Activated CD4-positive, alpha-beta T cell treated with anti-CD3 and anti-CD28 coated beads for 48 hours (primary cell): ENCODE measurements around the gene KCNMA1.

Source experiments
- DNase-seq: peaks from one replicate; pipeline ENCODE4 v3.0.0-alpha.2; 2020

The KCNMA1 gene

DNA sequence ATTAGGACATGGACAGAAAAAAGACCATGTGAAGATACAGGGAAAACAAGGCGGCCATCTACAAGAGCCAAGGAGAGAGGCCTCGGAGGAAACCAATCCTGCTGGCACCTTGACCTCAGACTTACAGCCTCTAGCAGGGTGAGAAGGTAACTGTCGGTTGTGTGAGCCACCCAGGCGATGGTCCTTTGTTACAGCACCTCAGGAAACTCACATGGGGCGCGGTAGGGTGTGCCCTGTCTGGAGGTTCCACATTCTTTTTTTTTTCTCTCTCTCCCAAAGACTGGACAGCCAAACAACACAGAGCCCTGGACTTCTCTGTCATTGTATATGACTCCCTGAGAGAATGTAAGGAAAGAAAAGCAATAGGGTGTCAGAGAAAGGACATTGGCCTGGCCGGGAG lies 163.2 kb downstream of the KCNMA1 start:
- no peak for DNase-seq

DNA sequence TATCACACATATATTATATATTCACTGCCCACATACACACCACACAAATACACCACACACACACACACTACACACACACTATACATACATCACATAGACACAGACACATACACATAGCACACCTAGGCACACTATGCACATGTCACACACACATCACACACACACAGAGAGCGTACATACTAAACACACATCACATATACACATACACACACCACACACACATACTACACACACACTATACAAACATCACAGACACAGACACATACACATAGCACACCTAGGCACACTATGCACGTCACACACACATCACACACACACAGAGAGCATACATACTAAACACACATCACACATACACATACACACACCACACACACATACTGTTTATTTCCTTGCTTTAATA lies 165.5 kb downstream of the KCNMA1 start:
- no peak for DNase-seq

DNA sequence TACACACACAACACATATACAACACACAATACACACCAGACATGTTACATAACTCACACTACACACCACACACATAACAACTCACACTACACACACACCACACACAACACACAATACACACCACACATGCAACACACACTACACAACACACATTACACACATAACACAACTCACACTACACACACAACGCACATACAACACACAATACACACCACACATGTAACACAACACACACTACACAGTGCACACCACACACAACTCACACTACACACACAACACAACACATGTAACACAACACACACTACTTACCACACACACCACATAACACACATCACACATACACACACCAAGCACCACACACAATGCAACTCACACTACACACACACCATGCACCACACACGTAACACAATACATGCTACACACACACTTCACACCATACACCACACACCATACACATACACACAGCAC lies 166.5 kb downstream of the KCNMA1 start:
- DNase-seq, result no peak

DNA sequence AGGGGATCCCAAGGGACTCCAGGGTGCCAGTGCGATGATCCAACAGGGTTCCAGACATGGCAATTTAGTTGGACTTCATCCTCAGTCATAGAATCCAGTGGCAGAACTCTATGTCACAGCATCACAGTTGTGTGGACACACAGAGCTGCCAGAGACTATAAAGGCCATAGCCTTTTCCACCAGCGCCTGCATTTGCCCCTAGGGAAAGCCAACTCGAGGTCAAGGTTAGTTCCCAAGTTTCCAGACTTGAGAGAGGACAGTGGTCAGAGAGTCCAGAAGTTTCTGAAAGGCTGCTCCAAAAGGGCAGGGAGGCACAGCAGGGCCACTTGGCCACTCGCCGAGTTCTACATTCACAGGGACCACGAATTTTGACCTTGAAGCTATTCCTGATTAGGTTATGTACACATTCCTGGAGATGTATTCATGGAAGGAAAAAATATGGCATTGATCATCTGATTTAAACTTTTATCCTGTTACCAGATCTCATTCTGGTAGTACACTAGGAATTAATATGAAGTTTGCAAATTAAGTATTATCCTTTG lies 170.1 kb downstream of the KCNMA1 start:
- no peak for DNase-seq

DNA sequence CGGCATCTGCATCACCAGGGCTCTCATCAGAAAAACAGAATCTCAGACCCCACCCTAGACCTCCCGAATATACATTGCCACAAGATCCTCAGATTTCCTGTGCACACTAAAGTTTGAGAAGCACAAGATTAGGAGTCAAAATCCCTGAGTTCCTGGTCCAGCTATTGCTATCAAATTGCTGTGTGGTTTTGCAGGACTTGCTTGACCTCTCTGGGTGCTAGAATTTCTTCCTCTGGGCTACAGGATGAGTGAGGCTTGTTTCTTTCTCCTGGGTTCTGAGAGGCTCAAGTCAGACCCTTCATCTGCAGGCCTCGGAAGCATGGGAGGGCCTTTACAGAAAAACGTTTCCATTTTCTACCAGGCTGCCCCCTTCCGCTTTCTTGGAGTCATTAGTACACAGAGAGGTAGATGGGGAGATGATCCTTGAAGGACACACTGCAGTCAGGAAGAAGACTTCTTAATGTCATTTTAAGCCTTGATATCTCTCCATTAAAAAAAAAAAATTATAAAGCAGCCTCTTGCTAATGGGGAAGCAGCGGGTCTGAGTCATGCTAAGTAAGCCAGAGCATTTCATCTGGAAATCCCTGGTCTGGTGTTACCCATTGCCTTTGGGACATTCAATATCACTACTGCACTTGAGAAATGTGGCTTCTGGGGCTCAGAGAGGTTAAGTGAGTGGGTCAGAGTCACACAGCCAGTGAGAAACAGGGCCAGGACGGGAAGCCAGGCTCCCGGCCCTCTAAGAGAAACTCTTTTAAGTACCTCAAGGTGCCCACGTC lies 173.5 kb downstream of the KCNMA1 start:
- no peak for DNase-seq

DNA sequence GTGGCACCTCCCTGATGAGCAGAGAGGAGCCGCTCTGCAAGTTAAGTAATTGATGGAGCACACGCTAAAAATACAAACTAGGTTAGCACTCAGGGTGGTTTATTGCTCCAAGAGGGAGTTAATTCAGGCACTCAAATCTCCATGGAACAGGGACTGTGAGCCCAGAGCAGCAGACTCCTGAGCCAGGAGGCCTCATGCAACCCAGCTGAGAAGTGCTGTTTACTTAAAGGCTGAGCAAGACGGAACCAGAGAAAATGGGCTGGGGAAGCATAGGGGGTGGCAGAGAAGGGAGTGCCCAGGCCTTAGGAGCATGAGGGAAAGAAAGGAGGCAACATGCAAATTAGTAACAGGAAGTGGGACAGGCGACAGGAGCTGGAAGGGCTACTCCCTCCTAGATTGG lies 174.1 kb downstream of the KCNMA1 start:
- DNase-seq, result no peak

DNA sequence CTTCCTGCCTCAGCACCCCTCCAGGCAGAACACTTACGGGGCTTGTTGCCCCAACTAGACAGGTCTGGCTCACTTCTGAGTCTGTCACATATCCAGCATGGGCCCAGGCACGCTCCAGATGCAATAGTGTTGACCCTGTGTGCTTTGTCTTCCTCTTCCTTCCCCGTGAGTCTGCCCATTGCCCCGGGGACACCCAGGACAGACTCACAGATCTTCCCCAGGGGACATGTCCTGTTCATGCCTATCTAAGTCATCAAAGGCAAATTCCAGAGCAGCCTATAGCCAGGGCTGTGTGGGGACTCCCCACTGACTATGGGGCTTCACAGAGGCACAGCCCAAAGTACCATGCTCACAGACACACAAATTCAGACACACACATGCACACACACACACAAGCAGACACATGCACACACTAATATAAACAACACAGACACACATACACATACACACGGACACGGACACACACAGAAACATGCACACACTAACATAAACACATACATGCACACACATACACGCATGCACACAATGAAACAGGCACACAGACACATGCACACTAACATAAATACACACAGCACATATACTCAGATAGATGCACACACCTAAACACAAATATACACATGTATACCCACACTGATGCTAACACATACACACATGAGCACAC lies 175.8 kb downstream of the KCNMA1 start:
- DNase-seq, result no peak

DNA sequence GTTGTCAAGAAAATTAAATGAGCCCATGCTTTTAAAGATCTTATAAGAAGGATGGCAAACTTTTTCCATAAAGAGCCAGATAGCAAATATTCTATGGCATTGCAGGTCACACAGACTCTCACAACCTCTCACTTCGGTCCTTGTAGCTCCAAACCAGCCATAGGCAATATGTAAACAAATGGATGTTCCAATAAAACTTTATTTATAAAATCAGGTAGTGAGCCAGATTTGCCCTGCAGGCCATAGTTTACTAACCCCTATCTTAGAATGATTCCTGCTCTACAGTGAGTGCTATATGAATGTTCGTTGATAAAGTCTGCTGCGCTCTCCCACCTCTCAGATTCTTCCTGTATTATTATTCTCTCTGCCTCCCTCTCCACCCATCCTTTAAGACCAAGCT lies 177.7 kb downstream of the KCNMA1 start:
- DNase-seq, result no peak

DNA sequence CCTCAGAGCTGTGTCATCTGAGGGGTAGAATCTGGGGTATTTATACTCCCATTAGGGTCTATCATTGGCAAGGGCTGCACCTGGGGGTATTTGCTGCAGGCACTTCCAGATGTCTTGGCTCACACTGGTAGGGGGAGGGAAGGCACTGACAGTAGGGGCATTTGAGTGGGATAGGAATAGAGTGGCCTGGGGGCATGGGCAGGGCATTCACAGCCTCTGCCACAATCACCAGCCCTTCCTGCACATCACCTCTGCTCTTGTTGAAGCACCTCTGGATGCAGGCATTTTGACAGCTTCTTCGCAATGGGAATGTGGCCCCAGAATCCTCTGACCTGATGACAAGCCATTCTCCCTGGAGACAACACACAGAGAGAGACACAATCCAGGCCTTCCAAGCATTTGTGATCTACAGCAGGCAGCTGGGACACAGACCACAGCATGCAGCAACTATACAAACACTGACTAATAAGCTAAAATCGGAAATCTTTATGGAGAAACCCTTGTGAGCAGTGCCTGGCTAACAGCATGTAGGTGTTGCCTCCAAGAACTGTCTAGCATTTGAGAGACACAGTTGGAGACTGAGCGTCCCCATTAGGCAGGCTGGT lies 178.5 kb downstream of the KCNMA1 start:
- no peak for DNase-seq

DNA sequence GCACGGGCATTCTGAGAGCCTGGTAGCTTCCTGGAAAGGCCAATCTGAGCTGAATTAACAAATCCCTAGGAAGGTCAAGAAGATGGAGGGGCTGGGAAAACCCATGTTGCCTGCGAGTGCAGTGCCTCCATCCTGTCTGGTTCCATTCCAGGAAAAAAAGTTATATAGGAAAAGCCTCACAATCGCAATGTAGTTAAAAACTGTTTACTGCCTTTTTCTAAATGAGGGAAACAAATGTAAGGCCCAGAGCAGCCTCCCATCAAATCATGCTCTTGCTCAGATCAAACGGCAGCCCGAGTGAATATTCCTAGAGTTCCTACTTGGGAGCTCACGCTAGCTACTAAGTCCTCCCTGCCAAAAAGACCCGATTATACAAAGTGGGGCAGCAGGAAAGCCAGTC lies 179.9 kb downstream of the KCNMA1 start:
- no peak for DNase-seq

DNA sequence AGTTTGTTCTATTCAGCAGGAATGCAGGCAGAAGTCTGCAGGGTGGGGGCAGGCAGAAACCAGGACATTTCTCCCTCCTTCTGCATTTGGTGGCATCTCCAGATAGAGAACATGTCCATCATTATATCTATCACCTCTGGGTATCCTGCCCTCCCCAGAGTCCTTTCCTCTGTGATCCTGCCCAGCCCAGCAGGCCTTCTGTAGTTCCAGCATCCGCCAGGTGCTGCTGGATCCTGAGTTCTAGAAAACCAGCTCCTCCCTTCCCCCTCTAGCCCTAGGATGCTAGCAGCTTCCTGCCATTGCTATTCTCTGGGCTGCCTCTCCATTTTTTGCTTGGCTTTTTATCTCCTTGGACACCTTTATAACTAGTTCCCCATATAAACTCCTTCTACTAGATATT lies 180.3 kb downstream of the KCNMA1 start:
- DNase-seq, result no peak

DNA sequence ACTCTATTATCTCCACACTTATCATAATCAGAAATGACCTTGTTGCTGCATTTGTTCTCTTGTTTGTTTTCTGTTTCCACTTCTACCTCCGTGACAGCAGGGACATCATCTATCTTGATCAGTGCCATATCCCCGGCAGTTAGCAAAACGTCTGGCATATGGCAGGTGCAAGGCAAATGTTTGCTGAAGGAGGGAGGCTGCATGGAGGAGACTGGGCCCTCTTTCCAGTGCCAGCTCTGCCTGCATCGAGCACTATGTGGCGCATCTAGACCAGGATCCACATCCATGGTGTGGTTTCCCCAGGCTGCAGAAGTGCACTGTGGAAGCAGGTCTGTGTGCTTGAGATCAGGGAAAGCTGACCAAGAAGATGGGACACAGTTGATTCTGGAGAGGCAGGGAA lies 181.2 kb downstream of the KCNMA1 start:
- no peak for DNase-seq

DNA sequence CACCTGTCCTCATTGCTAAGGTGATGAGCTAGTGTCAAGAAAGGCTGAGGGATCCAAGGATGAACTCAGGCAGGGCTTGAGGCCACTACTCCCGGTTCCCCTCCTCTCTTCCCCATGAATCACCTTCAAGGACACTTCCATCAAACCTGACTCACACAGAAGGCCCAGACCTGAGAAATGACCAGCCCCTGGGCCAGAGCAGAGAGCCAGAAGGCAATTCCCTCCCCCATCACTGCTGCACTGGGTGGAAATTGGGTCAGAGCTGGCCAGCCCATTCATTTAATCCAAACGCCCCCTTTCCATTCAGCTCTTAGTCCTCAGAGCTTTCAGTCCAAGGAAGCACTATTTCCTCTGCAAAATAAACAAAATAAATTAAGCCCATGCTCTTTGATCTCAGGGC lies 182.0 kb downstream of the KCNMA1 start:
- DNase-seq, result no peak

DNA sequence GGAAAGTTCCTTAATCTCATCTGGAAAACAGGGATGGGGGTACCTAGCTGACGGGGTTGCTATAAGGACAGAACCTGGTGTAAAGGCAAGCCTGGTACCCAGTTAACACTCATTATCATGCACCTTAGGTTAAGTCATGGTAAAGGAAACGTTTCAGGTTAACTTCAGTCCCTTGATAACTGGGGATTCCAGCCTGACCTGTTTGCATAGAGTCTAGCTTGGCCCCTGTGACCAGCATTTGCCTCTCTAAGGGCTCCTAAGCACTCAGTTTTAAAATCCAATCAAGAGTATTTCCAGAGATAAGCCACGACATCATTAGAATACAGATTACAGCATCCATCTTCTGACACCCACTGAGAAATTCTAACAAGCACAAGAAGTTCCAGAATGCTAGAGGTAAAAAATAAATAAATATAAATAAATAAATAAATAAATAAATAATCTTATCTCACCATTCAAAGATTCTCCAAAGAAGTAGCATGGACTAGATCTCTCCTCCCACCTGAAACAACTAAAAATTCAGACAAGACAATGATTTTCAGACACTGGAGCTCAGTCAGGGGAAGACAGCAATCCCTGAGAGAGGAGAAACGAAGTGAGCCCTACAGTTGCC lies 184.6 kb downstream of the KCNMA1 start:
- no peak for DNase-seq

DNA sequence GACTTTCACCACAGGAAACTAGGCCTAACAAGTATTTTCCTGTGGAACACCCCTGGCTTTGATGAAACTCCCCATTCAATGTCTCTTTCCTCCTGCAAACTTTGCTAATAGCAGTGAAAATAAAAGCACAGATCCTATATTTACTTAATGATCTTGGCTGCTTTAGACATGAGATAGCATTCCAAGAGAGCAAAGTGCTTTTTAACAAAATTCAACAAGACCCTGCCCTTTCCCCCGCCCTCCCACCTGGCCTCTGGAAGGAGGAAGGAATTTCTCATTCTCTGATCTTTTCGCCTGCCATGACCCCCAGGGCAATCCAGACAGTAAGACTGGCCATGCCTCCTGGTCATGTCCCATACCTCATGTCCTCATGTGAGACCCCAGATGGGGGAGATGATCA lies 185.7 kb downstream of the KCNMA1 start:
- DNase-seq, result no peak

DNA sequence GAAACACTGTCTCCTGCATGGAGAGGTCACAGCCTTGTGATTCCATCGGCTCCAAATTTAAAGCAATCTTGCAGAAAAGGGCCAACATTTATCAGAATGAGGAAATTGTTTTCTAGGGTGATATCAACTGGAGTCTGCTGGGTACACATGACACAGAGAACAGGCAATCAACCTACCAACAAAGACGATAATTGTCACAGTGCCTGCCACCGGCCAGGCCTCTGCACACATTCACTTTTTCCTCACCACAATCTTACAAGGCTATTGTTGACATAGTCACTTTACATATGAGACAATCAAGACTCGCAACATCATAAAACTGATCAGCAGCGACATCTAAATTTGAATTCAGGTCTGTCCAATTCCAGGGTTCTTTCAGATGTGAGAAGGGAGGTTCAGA lies 189.4 kb downstream of the KCNMA1 start:
- DNase-seq, result no peak

DNA sequence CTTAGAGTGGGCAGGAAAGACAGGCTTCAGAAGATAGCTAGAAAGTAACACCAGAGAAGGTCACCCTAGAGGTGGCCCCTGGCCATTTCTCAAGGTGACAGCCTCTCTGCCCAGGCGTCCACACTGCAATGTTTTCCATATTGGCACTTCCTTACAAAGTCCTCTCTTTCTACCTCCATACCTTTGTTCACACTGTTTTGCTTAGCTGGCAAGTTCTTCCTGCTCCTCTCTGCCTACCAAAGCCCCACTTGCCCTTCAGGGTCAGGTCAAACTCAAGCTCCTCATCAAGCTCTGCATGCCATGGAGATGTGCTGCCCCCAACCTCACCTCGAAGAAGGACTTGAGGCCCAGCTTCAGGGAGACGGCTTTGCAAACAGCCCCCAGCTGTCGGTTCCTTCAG lies 190.9 kb downstream of the KCNMA1 start:
- DNase-seq, result no peak

DNA sequence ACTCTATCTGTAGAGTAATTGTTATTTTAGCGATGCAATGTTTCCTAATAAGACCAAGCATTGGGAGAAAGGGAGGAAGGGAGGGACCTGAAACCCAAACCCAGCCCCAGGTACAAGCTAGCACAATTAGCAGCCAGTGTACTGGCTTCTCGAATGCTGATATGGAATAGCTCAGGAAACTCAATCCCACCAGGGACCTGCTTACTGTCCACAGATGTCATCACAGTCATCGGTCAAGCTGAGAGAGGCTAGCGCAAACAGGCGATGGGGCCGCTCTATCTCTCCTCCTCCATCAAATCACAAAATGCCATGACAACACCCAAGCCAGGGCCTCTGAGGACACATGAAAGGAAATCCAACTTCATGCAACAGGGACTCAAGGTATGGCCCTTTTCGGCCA lies 192.1 kb downstream of the KCNMA1 start:
- no peak for DNase-seq

DNA sequence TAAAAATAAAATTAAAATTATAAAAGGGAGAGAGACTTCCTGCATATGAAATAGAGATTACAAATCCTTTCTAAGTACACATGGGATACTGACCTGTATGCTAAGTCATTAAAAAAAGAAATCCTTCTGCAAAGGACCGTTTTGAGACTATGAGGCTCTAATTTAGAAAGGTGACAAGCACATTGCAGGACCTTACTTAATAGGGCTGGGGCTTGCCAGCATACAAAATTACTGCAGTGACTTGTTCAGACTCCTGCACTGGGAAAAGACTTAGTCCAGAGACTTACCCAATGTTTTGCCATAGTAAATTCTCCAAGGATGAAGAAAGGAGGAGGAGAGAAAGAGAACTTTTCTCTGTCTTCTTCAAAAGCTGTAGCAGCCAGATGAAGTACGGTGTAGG lies 193.6 kb downstream of the KCNMA1 start:
- no peak for DNase-seq

DNA sequence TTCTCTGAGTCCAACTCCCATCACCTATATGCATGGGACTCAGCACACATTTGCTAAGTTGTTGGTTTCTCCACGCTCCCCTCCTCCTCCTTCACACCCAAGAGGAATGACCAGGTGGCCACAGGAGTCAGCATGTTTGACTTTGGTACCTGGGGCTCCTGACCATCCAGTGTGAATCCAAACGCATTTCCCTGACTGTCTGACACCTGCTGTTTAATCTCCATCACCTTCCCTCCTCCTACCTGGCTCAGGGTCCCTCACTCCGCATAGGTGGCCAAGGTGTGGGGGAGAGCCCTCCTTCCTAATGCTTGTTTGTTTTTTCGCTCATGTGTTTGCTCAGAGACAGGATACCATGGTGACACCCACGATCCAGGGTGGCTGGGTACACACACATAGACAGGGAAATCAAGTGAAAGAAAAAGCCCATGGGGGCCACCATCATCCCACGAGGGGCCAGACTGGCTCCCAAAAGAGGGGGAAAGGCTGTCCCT lies 194.9 kb downstream of the KCNMA1 start:
- DNase-seq, result no peak

DNA sequence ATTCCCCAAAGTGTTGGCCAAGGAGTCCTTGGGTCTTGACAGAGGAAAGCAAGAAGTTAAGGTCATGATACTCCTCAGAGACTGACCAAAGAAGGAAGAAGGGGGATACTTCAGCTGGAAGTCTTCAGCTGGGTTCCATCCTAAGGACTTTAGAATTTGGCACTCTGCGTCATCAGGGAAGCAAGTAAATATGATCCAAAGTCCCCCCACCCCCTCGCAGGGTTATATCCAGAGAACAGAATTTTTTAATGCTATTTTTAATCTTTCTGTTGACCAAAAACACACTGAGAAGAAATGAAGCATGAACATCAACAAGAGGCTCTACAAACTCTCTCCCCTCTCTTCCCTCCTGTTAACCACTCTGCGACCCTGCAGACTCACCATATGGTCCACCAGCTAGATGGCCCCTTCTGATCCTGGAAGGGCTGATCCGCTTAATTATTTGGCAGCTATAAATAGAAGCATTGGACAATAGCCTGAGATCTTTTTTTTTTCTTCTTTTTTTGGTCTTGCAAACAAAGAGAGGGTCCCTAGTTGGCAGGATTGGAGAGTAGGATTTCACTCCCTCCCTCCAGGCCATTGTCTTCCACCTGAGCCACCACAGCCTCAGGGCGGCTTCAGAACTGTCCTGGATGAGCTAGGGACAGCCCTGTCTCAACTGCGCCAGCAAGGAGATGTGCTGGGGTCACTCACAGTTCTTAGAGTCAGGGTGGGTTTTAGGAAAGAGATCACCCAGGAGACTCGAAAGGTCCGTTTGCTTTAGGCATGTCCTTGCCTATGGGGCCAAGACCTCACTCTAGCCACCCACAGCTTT lies 196.0 kb downstream of the KCNMA1 start:
- DNase-seq, result no peak

DNA sequence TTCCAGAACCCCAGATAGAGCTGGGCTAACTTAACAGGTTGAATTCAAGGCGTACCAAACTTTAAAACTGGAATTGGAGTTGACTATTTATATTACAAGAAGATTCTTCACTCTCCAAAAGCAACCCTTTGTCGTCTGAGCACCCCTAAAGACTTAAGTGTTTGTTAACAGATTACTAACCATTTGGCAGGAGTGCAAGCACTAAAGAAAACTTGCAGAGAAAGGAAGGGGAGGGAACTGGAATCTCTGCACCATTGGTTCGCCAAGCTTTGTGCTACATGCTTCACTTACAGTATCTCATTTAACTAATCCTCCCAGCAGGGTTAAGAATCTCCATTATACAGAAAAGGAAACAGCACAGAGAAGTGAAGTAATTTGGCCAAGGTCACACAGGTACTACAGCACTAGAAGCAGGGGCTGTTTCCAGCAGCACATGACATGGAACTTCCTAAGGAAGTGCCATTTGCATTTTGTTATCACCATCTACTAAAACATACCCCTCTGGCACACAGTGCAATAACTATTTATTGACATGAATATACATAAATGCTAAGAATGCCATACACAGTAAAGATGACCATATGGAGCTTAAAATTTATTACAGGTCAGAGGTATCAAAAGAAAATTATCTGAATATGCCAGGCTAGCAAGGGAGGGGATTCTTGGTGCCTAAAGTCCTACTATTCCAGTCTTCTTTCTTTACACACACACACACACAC lies 201.2 kb downstream of the KCNMA1 start:
- no peak for DNase-seq
